HepG2 (cell line): Measurements from ENCODE around the gene IWS1. TPM values are rescaled to one million over a fixed set of nuclear protein-coding genes. Genes with fewer than 3 reads are reported as not detected.

Experiments
- ATAC-seq: fragments of 200-7000 bp; cut with Tn5 transposase; 3 replicates; pipeline ENCODE4 v1.9.1; 2020; ENCODE audit warnings: mild to moderate bottlenecking, moderate library complexity
- BruUV-seq: library from RNA; stranded (reverse); fragments of 400-500 nt; replicated peaks from 2 replicates; lab custom pipeline; 2021; lab: Mats Ljungman, UMichigan
- CTCF ChIA-PET: fragments of 300-600 bp; formaldehyde crosslinking; extraction: SDS; loops from one replicate; lab custom pipeline; 2021; ENCODE audit warnings: low total read pairs, inconsistent platforms, low intra/inter-chr PET ratio; lab: Yijun Ruan, JAX
- POLR2A ChIA-PET: fragments of 350-600 bp; sonication (Branson Sonifier 250); formaldehyde crosslinking; loops from one replicate; lab custom pipeline; 2020; ENCODE audit warnings: antibody characterized with exemption, inconsistent platforms; lab: Yijun Ruan, JAX
- DNase-seq: peaks from one replicate; pipeline ENCODE4 v3.0.0-alpha.2; 2015; ENCODE audit warnings: low spot score
- FAIRE-seq: peaks from 3 replicates; lab custom pipeline; 2011; peaks lifted over from hg19 to GRCh38; lab: Jason Lieb, UNC
- H2AFZ ChIP-seq: one replicate; pipeline ENCODE4 v1.6.1; 2011; ENCODE audit warnings: low read length, inconsistent platforms
- H3K27ac ChIP-seq: fragments of 300-600 bp; 3 replicates; pipeline ENCODE4 v1.8.0; 2011; ENCODE audit warnings: mixed run types, mild to moderate bottlenecking, mixed read lengths, low read length, inconsistent platforms; ENCODE audit not compliant: insufficient read depth; ENCODE audit errors: extremely low read length
- H3K27me3 ChIP-seq, 2 experiments: fragments of 200-600 bp in 1 of 2; 2 replicates in 1 of 2; 3 replicates in 1 of 2; pipeline versions ENCODE4 v1.6.0 to v1.8.0; 2011; ENCODE audit warnings: low read length in 2 of 2, mild to moderate bottlenecking in 2 of 2, moderate library complexity in 2 of 2, inconsistent platforms in 1 of 2; ENCODE audit not compliant: insufficient read depth in 2 of 2, control insufficient read depth in 1 of 2
- H3K36me3 ChIP-seq, 2 experiments: fragments of 200-600 bp in 1 of 2; replicated peaks in 1 of 2; 2 replicates in 1 of 2; 3 replicates in 1 of 2; pipeline versions ENCODE4 v1.5.1 to v1.8.0; 2011; ENCODE audit warnings: low read length in 2 of 2, inconsistent platforms in 1 of 2; ENCODE audit not compliant: insufficient read depth in 2 of 2, control insufficient read depth in 1 of 2
- H3K4me1 ChIP-seq: 2 replicates; pipeline ENCODE4 v1.5.1; 2012; ENCODE audit warnings: low read length, inconsistent platforms; ENCODE audit not compliant: insufficient read depth
- H3K4me2 ChIP-seq: 2 replicates; pipeline ENCODE4 v1.6.0; 2011; ENCODE audit warnings: low read depth, low read length, inconsistent platforms
- H3K4me3 ChIP-seq, 3 experiments: fragments of 200-600 bp in 1 of 3; sonication (generic), shearing (Covaris generic) in 1 of 3; replicated peaks in 1 of 3; 2 replicates each; pipeline ENCODE4 v1.5.1; 2011 to 2016; ENCODE audit warnings: low read length in 3 of 3, inconsistent platforms in 2 of 3, low read depth in 2 of 3, mild to moderate bottlenecking in 2 of 3, control low read depth in 1 of 3, mixed read lengths in 1 of 3; ENCODE audit not compliant: insufficient read depth in 1 of 3
- H3K79me2 ChIP-seq: one replicate; pipeline ENCODE4 v1.6.1; 2011; ENCODE audit warnings: low read length, inconsistent platforms; ENCODE audit not compliant: insufficient read depth
- H3K9ac ChIP-seq: 2 replicates; pipeline ENCODE4 v1.6.0; 2011; ENCODE audit warnings: mild to moderate bottlenecking, low read depth, low read length, inconsistent platforms; ENCODE audit not compliant: insufficient read depth
- H3K9me3 ChIP-seq: 2 replicates; pipeline ENCODE4 v1.5.1; 2012; ENCODE audit warnings: mild to moderate bottlenecking, low read length
- H4K20me1 ChIP-seq: 2 replicates; pipeline ENCODE4 v1.6.0; 2011; ENCODE audit warnings: inconsistent platforms, mild to moderate bottlenecking, low read length, moderate library complexity; ENCODE audit not compliant: insufficient read depth
- ADNP ChIP-seq: sonication (generic); formaldehyde crosslinking; IDR thresholded peaks from 2 replicates; pipeline ENCODE4 v1.4.0; 2020; ENCODE audit warnings: missing genetic modification reagents
- CREM ChIP-seq, 2 experiments: sonication (generic) in 1 of 2; formaldehyde crosslinking in 1 of 2; IDR thresholded peaks; 2 replicates each; pipeline versions ENCODE4 v1.4.0 to v1.6.1; 2016 to 2020; ENCODE audit warnings: antibody characterized with exemption in 1 of 2, mild to moderate bottlenecking in 1 of 2, missing genetic modification reagents in 1 of 2
- ETV5 ChIP-seq: IDR thresholded peaks from 2 replicates; pipeline ENCODE4 v1.6.1; 2018; ENCODE audit warnings: missing biosample characterization, missing genetic modification reagents, inconsistent platforms, borderline replicate concordance
- GLI4 ChIP-seq: sonication (generic); formaldehyde crosslinking; IDR thresholded peaks from 2 replicates; pipeline ENCODE4 v1.5.1; 2020; ENCODE audit warnings: missing genetic modification reagents, mild to moderate bottlenecking, moderate library complexity, borderline replicate concordance
- IKZF4 ChIP-seq: sonication (generic); formaldehyde crosslinking; IDR thresholded peaks from 2 replicates; pipeline ENCODE4 v1.5.1; 2020; ENCODE audit warnings: borderline replicate concordance, mild to moderate bottlenecking, low read depth, missing genetic modification reagents; ENCODE audit errors: not compliant biosample characterization
- MAZ ChIP-seq, 2 experiments: sonication (generic) in 1 of 2; formaldehyde crosslinking in 1 of 2; IDR thresholded peaks; 2 replicates each; pipeline versions ENCODE4 v1.5.0 to v1.6.1; 2012 to 2020; ENCODE audit warnings: low read depth in 2 of 2, mild to moderate bottlenecking in 2 of 2, borderline replicate concordance in 1 of 2, improper control_type of control experiment in 1 of 2, low read length in 1 of 2, missing genetic modification reagents in 1 of 2, moderate library complexity in 1 of 2
- PAF1 ChIP-seq: IDR thresholded peaks from 2 replicates; pipeline ENCODE4 v1.6.1; 2016; ENCODE audit warnings: missing genetic modification reagents, missing compliant biosample characterization
- STAT5B ChIP-seq: sonication (generic); formaldehyde crosslinking; IDR thresholded peaks from 2 replicates; pipeline ENCODE4 v1.4.0; 2020; ENCODE audit warnings: missing genetic modification reagents
- ZBTB42 ChIP-seq: sonication (generic); formaldehyde crosslinking; IDR thresholded peaks from 2 replicates; pipeline ENCODE4 v1.5.0; 2020; ENCODE audit warnings: mild to moderate bottlenecking, missing genetic modification reagents
- ZKSCAN5 ChIP-seq: sonication (generic); formaldehyde crosslinking; IDR thresholded peaks from 2 replicates; pipeline ENCODE4 v1.5.1; 2020; ENCODE audit warnings: mild to moderate bottlenecking, missing genetic modification reagents
- ZNF207 ChIP-seq: fragments of 450-650 bp; IDR thresholded peaks from 2 replicates; pipeline ENCODE4 v1.6.1; 2016; ENCODE audit warnings: antibody characterized with exemption, borderline replicate concordance
- ZNF704 ChIP-seq: sonication (generic); formaldehyde crosslinking; IDR thresholded peaks from 2 replicates; pipeline ENCODE4 v1.8.1; 2023; ENCODE audit warnings: mild to moderate bottlenecking, inconsistent platforms, moderate library complexity, missing genetic modification reagents, borderline replicate concordance
- ZNF775 ChIP-seq: sonication (generic); formaldehyde crosslinking; IDR thresholded peaks from 2 replicates; pipeline ENCODE4 v1.4.0; 2020; ENCODE audit warnings: missing genetic modification reagents, mild to moderate bottlenecking, moderate library complexity, borderline replicate concordance
- ZSCAN21 ChIP-seq: sonication (generic); formaldehyde crosslinking; IDR thresholded peaks from 2 replicates; pipeline ENCODE4 v1.8.0; 2022; ENCODE audit warnings: mild to moderate bottlenecking, missing genetic modification reagents, moderate library complexity, borderline replicate concordance
- WGBS: methylation state at CpG from one replicate; pipeline ENCODE4 v1.1.6; 2017; ENCODE audit warnings: low lambda C conversion rate; 5-methylcytosine and 5-hydroxymethylcytosine counted together
- in situ Hi-C: cut with HindIII; loops from 2 replicates; pipeline ENCODE4 v1.10.0; 2017; ENCODE audit warnings: low pct_unique_long_range_greater_than_20kb; ENCODE audit not compliant: extremely low pct_ligation_motif_present
- intact Hi-C: fragments of 100-400 bp; cut with micrococcal nuclease; formaldehyde crosslinking; loops from one replicate; pipeline ENCODE4 v1.10.0; 2022; ENCODE audit not compliant: unreplicated experiment
- polyA plus RNA-seq, 8 experiments: library from polyadenylated mRNA; depleted of rRNA in 3 of 8; stranded (reverse) in 7 of 8; unstranded in 1 of 8; fragments of >200 nt; fragmentation: Illumina TruSeq in 4 of 8; extraction: Trizol in 4 of 8; gene quantifications; 2 replicates each; pipeline versions ENCODE4 v1.2.1 to v1.2.3, GENCODE V29; 2011 to 2016; ENCODE audit warnings: low read depth in 4 of 8, missing spikeins in 1 of 8, mixed read lengths in 1 of 8; ENCODE audit not compliant: insufficient read depth in 1 of 8
- total RNA-seq, 5 experiments: library from RNA; depleted of rRNA; stranded (reverse); fragments of >200 nt; fragmentation: Illumina TruSeq; extraction: Trizol; gene quantifications; 2 replicates each; pipeline ENCODE4 v1.2.3, GENCODE V29; 2016; ENCODE audit warnings: low read depth in 1 of 5

The IWS1 gene
- total and polyA plus RNA-seq, 2 of the 13 experiments (the other 11 are each of a cell fraction or from before 2014, with no cell fraction given) = 28.9 to 62.3 TPM

GRCh38 chr2:127511917-127512316 lies 14.4 kb downstream of the IWS1 start:
- intact Hi-C loops = loop anchor here (2.0 kb wide), 1 partner anchor 15 kb away; the partner anchor contains the start of gene IWS1
- Histone ChIP-seq H3K27me3 (no peaks in the 10 kb centered on the region), H3K79me2 (peaks cover 96% of the 10 kb centered on the region), H4K20me1 (peaks cover 54% of the 10 kb centered on the region), H2AFZ (no peak overlapping the region), H3K4me1 (peaks cover 60% of the 10 kb centered on the region), H3K4me2 (peak overlapping the region; percentile 4; the same call in 1 of the 2 replicates), H3K36me3 (peaks cover 12 to 44% of the 10 kb centered on the region in 2 experiments)
- no TSS peak for BruUV-seq
- CTCF ChIA-PET = no interaction called here
- DNase-seq = no peak
- ATAC-seq = no peak
- no peak for TF ChIP-seq ZBTB42 (CRISPR knock-in tag)
- no peak for TF ChIP-seq IKZF4 (CRISPR knock-in tag)
- no peak for TF ChIP-seq ZNF775
- no peak for TF ChIP-seq PAF1 (CRISPR knock-in tag)
- no peak for TF ChIP-seq MAZ (IDR thresholded peaks at IDR 0.05; ENCODE audit: borderline replicate concordance, low read depth, low read length)
- TF ChIP-seq MAZ (CRISPR knock-in tag; IDR thresholded peaks at IDR 0.05; ENCODE audit: low read depth) = no peak
- no peak for TF ChIP-seq ADNP (CRISPR knock-in tag)
- no peak for TF ChIP-seq STAT5B (CRISPR knock-in tag)
- no peak for TF ChIP-seq ZNF207
- no peak for TF ChIP-seq ETV5 (CRISPR knock-in tag)
- no peak for TF ChIP-seq ZSCAN21
- no peak for TF ChIP-seq ZNF704 (CRISPR knock-in tag)
- no peak for TF ChIP-seq CREM (IDR thresholded peaks at IDR 0.05)
- no peak for TF ChIP-seq CREM (CRISPR knock-in tag; IDR thresholded peaks at IDR 0.05)
- no peak for TF ChIP-seq GLI4 (CRISPR knock-in tag)
- TF ChIP-seq ZKSCAN5 (CRISPR knock-in tag) = no peak
- TF ChIP-seq, all 625 proteins: peak for 0
- Histone ChIP-seq H3K4me3 (no peak overlapping the region), H3K27ac (peak overlapping the region; percentile 60), H3K9ac (no peak overlapping the region), H3K9me3 (no peaks in the 10 kb centered on the region)
- POLR2A ChIA-PET = interaction anchor here (7.1 kb wide), 1 partner anchor 14 kb away, joined by 41 read pairs; the partner anchor contains the start of gene IWS1
- in situ Hi-C loops = no loop called here
- no peak for FAIRE-seq
- 95% methylated on average over 1 of the region's 1 CpG for WGBS
